HepG2 (cell line): ENCODE measurements around the gene WDR70. TPM values are rescaled to one million over a fixed set of nuclear protein-coding genes. Genes with fewer than 3 reads are reported as not detected.

Experiments used
- ATAC-seq: fragments of 200-7000 bp; cut with Tn5 transposase; 3 replicates; pipeline ENCODE4 v1.9.1; 2020; ENCODE audit warnings: mild to moderate bottlenecking, moderate library complexity
- BruUV-seq: library from RNA; stranded (reverse); fragments of 400-500 nt; replicated peaks from 2 replicates; lab custom pipeline; 2021; lab: Mats Ljungman, UMichigan
- CTCF ChIA-PET: fragments of 300-600 bp; formaldehyde crosslinking; extraction: SDS; loops from one replicate; lab custom pipeline; 2021; ENCODE audit warnings: low total read pairs, inconsistent platforms, low intra/inter-chr PET ratio; lab: Yijun Ruan, JAX
- POLR2A ChIA-PET: fragments of 350-600 bp; sonication (Branson Sonifier 250); formaldehyde crosslinking; loops from one replicate; lab custom pipeline; 2020; ENCODE audit warnings: antibody characterized with exemption, inconsistent platforms; lab: Yijun Ruan, JAX
- DNase-seq: peaks from one replicate; pipeline ENCODE4 v3.0.0-alpha.2; 2015; ENCODE audit warnings: low spot score
- FAIRE-seq: peaks from 3 replicates; lab custom pipeline; 2011; peaks lifted over from hg19 to GRCh38; lab: Jason Lieb, UNC
- H2AFZ ChIP-seq: one replicate; pipeline ENCODE4 v1.6.1; 2011; ENCODE audit warnings: low read length, inconsistent platforms
- H3K27ac ChIP-seq: fragments of 300-600 bp; 3 replicates; pipeline ENCODE4 v1.8.0; 2011; ENCODE audit warnings: mixed run types, mild to moderate bottlenecking, mixed read lengths, low read length, inconsistent platforms; ENCODE audit not compliant: insufficient read depth; ENCODE audit errors: extremely low read length
- H3K27me3 ChIP-seq, 2 experiments: fragments of 200-600 bp in 1 of 2; 2 replicates in 1 of 2; 3 replicates in 1 of 2; pipeline versions ENCODE4 v1.6.0 to v1.8.0; 2011; ENCODE audit warnings: low read length in 2 of 2, mild to moderate bottlenecking in 2 of 2, moderate library complexity in 2 of 2, inconsistent platforms in 1 of 2; ENCODE audit not compliant: insufficient read depth in 2 of 2, control insufficient read depth in 1 of 2
- H3K36me3 ChIP-seq, 2 experiments: fragments of 200-600 bp in 1 of 2; replicated peaks in 1 of 2; 2 replicates in 1 of 2; 3 replicates in 1 of 2; pipeline versions ENCODE4 v1.5.1 to v1.8.0; 2011; ENCODE audit warnings: low read length in 2 of 2, inconsistent platforms in 1 of 2; ENCODE audit not compliant: insufficient read depth in 2 of 2, control insufficient read depth in 1 of 2
- H3K4me1 ChIP-seq: 2 replicates; pipeline ENCODE4 v1.5.1; 2012; ENCODE audit warnings: low read length, inconsistent platforms; ENCODE audit not compliant: insufficient read depth
- H3K4me2 ChIP-seq: 2 replicates; pipeline ENCODE4 v1.6.0; 2011; ENCODE audit warnings: low read depth, low read length, inconsistent platforms
- H3K4me3 ChIP-seq, 3 experiments: fragments of 200-600 bp in 1 of 3; sonication (generic), shearing (Covaris generic) in 1 of 3; replicated peaks in 1 of 3; 2 replicates each; pipeline ENCODE4 v1.5.1; 2011 to 2016; ENCODE audit warnings: low read length in 3 of 3, inconsistent platforms in 2 of 3, low read depth in 2 of 3, mild to moderate bottlenecking in 2 of 3, control low read depth in 1 of 3, mixed read lengths in 1 of 3; ENCODE audit not compliant: insufficient read depth in 1 of 3
- H3K79me2 ChIP-seq: one replicate; pipeline ENCODE4 v1.6.1; 2011; ENCODE audit warnings: low read length, inconsistent platforms; ENCODE audit not compliant: insufficient read depth
- H3K9ac ChIP-seq: 2 replicates; pipeline ENCODE4 v1.6.0; 2011; ENCODE audit warnings: mild to moderate bottlenecking, low read depth, low read length, inconsistent platforms; ENCODE audit not compliant: insufficient read depth
- H3K9me3 ChIP-seq: 2 replicates; pipeline ENCODE4 v1.5.1; 2012; ENCODE audit warnings: mild to moderate bottlenecking, low read length
- H4K20me1 ChIP-seq: 2 replicates; pipeline ENCODE4 v1.6.0; 2011; ENCODE audit warnings: inconsistent platforms, mild to moderate bottlenecking, low read length, moderate library complexity; ENCODE audit not compliant: insufficient read depth
- ATF1 ChIP-seq: IDR thresholded peaks from 2 replicates; pipeline ENCODE4 v1.6.1; 2016; ENCODE audit warnings: mild to moderate bottlenecking, control low read depth
- CTCF ChIP-seq: sonication (generic); formaldehyde crosslinking; IDR thresholded peaks from 2 replicates; pipeline ENCODE4 v1.5.0; 2020; ENCODE audit warnings: mild to moderate bottlenecking, missing genetic modification reagents, moderate library complexity
- GATAD1 ChIP-seq: IDR thresholded peaks from 2 replicates; pipeline ENCODE4 v1.6.1; 2016; ENCODE audit warnings: missing genetic modification reagents, missing compliant biosample characterization
- HNRNPUL1 ChIP-seq: fragments of 200-400 bp; formaldehyde crosslinking; IDR thresholded peaks from 2 replicates; pipeline ENCODE4 v1.6.1; 2017; ENCODE audit warnings: low read depth, mild to moderate bottlenecking, low read length, moderate library complexity
- LBX2 ChIP-seq: sonication (generic); formaldehyde crosslinking; IDR thresholded peaks from 2 replicates; pipeline ENCODE4 v1.5.0; 2020; ENCODE audit warnings: missing genetic modification reagents, mild to moderate bottlenecking, borderline replicate concordance
- PHF21A ChIP-seq: sonication (generic); formaldehyde crosslinking; IDR thresholded peaks from 2 replicates; pipeline ENCODE4 v1.5.0; 2020; ENCODE audit warnings: mild to moderate bottlenecking, missing genetic modification reagents
- RFXAP ChIP-seq: sonication (generic); formaldehyde crosslinking; IDR thresholded peaks from 2 replicates; pipeline ENCODE4 v1.4.0; 2020; ENCODE audit warnings: missing genetic modification reagents, borderline replicate concordance
- SIN3B ChIP-seq: fragments of 150-350 bp; IDR thresholded peaks from 2 replicates; pipeline ENCODE4 v1.6.1; 2014; ENCODE audit warnings: low read length
- SMC3 ChIP-seq: IDR thresholded peaks from 2 replicates; pipeline ENCODE4 v1.6.1; 2011; ENCODE audit warnings: low read length, improper control_type of control experiment
- STAG1 ChIP-seq: sonication (generic); formaldehyde crosslinking; IDR thresholded peaks from 2 replicates; pipeline ENCODE4 v1.4.0; 2020; ENCODE audit warnings: missing genetic modification reagents
- ZFP36 ChIP-seq: fragments of 150-350 bp; IDR thresholded peaks from 2 replicates; pipeline ENCODE4 v1.6.1; 2018; ENCODE audit warnings: borderline replicate concordance, low read length, low read depth; ENCODE audit not compliant: partially characterized antibody
- ZNF235 ChIP-seq: sonication (generic); formaldehyde crosslinking; IDR thresholded peaks from 2 replicates; pipeline ENCODE4 v1.8.1; 2023; ENCODE audit warnings: mild to moderate bottlenecking, missing genetic modification reagents, borderline replicate concordance
- ZNF354B ChIP-seq: sonication (generic); formaldehyde crosslinking; IDR thresholded peaks from 2 replicates; pipeline ENCODE4 v1.8.0; 2022; ENCODE audit warnings: mild to moderate bottlenecking, missing genetic modification reagents
- ZNF451 ChIP-seq: sonication (generic); formaldehyde crosslinking; IDR thresholded peaks from 2 replicates; pipeline ENCODE4 v1.5.0; 2020; ENCODE audit warnings: mild to moderate bottlenecking, missing genetic modification reagents
- ZNF670 ChIP-seq: sonication (generic); formaldehyde crosslinking; IDR thresholded peaks from 2 replicates; pipeline ENCODE4 v1.8.0; 2022; ENCODE audit warnings: mild to moderate bottlenecking, missing genetic modification reagents, borderline replicate concordance
- ZNF672 ChIP-seq: sonication (generic); formaldehyde crosslinking; IDR thresholded peaks from 2 replicates; pipeline ENCODE4 v1.8.1; 2022; ENCODE audit warnings: missing genetic modification reagents
- ZNF878 ChIP-seq: sonication (generic); formaldehyde crosslinking; IDR thresholded peaks from 2 replicates; pipeline ENCODE4 v1.8.1; 2023; ENCODE audit warnings: mild to moderate bottlenecking, missing genetic modification reagents, moderate library complexity
- ZUFSP ChIP-seq: sonication (generic); formaldehyde crosslinking; IDR thresholded peaks from 2 replicates; pipeline ENCODE4 v1.9.0; 2021; ENCODE audit warnings: missing genetic modification reagents, mild to moderate bottlenecking, borderline replicate concordance
- ZXDC ChIP-seq: sonication (generic); formaldehyde crosslinking; IDR thresholded peaks from 2 replicates; pipeline ENCODE4 v1.5.0; 2020; ENCODE audit warnings: mild to moderate bottlenecking, missing genetic modification reagents
- WGBS: methylation state at CpG from one replicate; pipeline ENCODE4 v1.1.6; 2017; ENCODE audit warnings: low lambda C conversion rate; 5-methylcytosine and 5-hydroxymethylcytosine counted together
- in situ Hi-C: cut with HindIII; loops from 2 replicates; pipeline ENCODE4 v1.10.0; 2017; ENCODE audit warnings: low pct_unique_long_range_greater_than_20kb; ENCODE audit not compliant: extremely low pct_ligation_motif_present
- intact Hi-C: fragments of 100-400 bp; cut with micrococcal nuclease; formaldehyde crosslinking; loops from one replicate; pipeline ENCODE4 v1.10.0; 2022; ENCODE audit not compliant: unreplicated experiment
- polyA plus RNA-seq, 8 experiments: library from polyadenylated mRNA; depleted of rRNA in 3 of 8; stranded (reverse) in 7 of 8; unstranded in 1 of 8; fragments of >200 nt; fragmentation: Illumina TruSeq in 4 of 8; extraction: Trizol in 4 of 8; gene quantifications; 2 replicates each; pipeline versions ENCODE4 v1.2.1 to v1.2.3, GENCODE V29; 2011 to 2016; ENCODE audit warnings: low read depth in 4 of 8, missing spikeins in 1 of 8, mixed read lengths in 1 of 8; ENCODE audit not compliant: insufficient read depth in 1 of 8
- total RNA-seq, 5 experiments: library from RNA; depleted of rRNA; stranded (reverse); fragments of >200 nt; fragmentation: Illumina TruSeq; extraction: Trizol; gene quantifications; 2 replicates each; pipeline ENCODE4 v1.2.3, GENCODE V29; 2016; ENCODE audit warnings: low read depth in 1 of 5

Gene WDR70
- total and polyA plus RNA-seq, 2 of the 13 experiments (the other 11 are each of a cell fraction or from before 2014, with no cell fraction given) = 14.6 to 30.6 TPM

- TF ChIP-seq ZXDC (no peak), ZNF878 (CRISPR knock-in tag) (no peak), LBX2 (no peak), ZNF670 (no peak)
Observed at GRCh38 chr5:37554405-37554739, 175.3 kb downstream of the WDR70 start (continued).

- 32% methylated on average over 1 of the region's 1 CpG for WGBS
- peak; percentile 54 for ATAC-seq
- no TSS peak for BruUV-seq
- TF ChIP-seq HNRNPUL1 (no peak), RFXAP (CRISPR knock-in tag) (no peak), ZFP36 (no peak), CTCF (CRISPR knock-in tag) (peak; percentile 71), ZUFSP (CRISPR knock-in tag) (no peak), ZNF235 (CRISPR knock-in tag) (no peak), ZNF672 (CRISPR knock-in tag) (no peak), SMC3 (peak; percentile 50; the same call in 1 of the 2 replicates), STAG1 (CRISPR knock-in tag) (peak; percentile 66), GATAD1 (no peak), ZNF354B (no peak), ZNF451 (CRISPR knock-in tag) (no peak), PHF21A (CRISPR knock-in tag) (no peak), SIN3B (no peak), ATF1 (CRISPR knock-in tag) (no peak)
Observed at GRCh38 chr5:37554938-37555337, 175.8 kb downstream of the WDR70 start.

More at GRCh38 chr5:37554938-37555337, 175.8 kb downstream of the WDR70 start:
- Histone ChIP-seq H3K27me3 (no peaks in the 10 kb centered on the region), H3K36me3 (no peaks in the 10 kb centered on the region), H3K79me2 (no peaks in the 10 kb centered on the region), H4K20me1 (no peaks in the 10 kb centered on the region), H3K4me2 (no peak overlapping the region), H3K4me3 (no peak overlapping the region), H3K4me1 (0 out of 2 replicates have a peak, but pooled peaks cover 11% of the 10 kb centered on the region), H2AFZ (no peak overlapping the region), H3K9ac (no peak overlapping the region), H3K27ac (no peak overlapping the region), H3K9me3 (no peaks in the 10 kb centered on the region)
- CTCF ChIA-PET = interaction anchor here (1.8 kb wide), 1 partner anchor 142 kb away, joined by 12 read pairs; no protein-coding TSS in a partner anchor
- FAIRE-seq = no peak
- POLR2A ChIA-PET = no interaction called here
- in situ Hi-C loops (no loop called here), intact Hi-C loops (loop anchor here (1.0 kb wide), 1 partner anchor 142 kb away; no protein-coding TSS in a partner anchor)
- DNase-seq = peak; percentile 25
